ENCODE measurements around the gene KDM4B. TPM values are rescaled to one million over a fixed set of nuclear protein-coding genes. Genes with fewer than 3 reads are reported as not detected.

Gene KDM4B
- 10 to 100 TPM; 17.0 to 27.2 (median 20.3) TPM for total RNA-seq (2021; fragmentation: NEBNext Ultra II Directional; extraction: Animal tissue kit (Norgen Biotek cat#: 25700))
- long read RNA-seq, full-length matches to known transcripts = 1 of 4 reads
- long read RNA-seq, partial matches to known transcripts = 1 of 4 reads
- long read RNA-seq, other reads (novel, unspliced or antisense) = 2 of 4 reads

GRCh38 chr19:4968462-4969291 is at the start of gene KDM4B:
Gene KDM4B, plus strand, starts transcription at chr19:4969113. Its CDS starts 63,778 bp downstream, at chr19:5032891.
- H3K27ac Mint-ChIP-seq = peak within 1 kb of the TSS; percentile 93
- H3K4me3 Mint-ChIP-seq = peak within 1 kb of the TSS; percentile 97
- peak; percentile 100 for DNase-seq
- H3K9me3 Mint-ChIP-seq = no peaks in the 10 kb centered on the region
- TF ChIP-seq CTCF (IDR thresholded peaks at IDR 0.05) = no peak
- H3K36me3 Mint-ChIP-seq (ENCODE audit: low read depth) = peaks cover 2% of the 10 kb centered on the region; the same call in 1 of the 2 replicates
- peaks cover 7% of the 10 kb centered on the region for H3K27me3 Mint-ChIP-seq (ENCODE audit: insufficient read depth)
- H3K4me1 Mint-ChIP-seq (ENCODE audit: low read depth) = peaks cover 51% of the 10 kb centered on the region

GRCh38 chr19:4922530-4923275 is 46.2 kb upstream of the KDM4B start:
- no peak for TF ChIP-seq CTCF (IDR thresholded peaks at IDR 0.05)
- Mint-ChIP-seq H3K27ac (no peak overlapping the region), H3K9me3 (no peaks in the 10 kb centered on the region), H3K4me1 (ENCODE audit: low read depth) (peaks cover 14% of the 10 kb centered on the region), H3K27me3 (ENCODE audit: insufficient read depth) (no peaks in the 10 kb centered on the region; the same call in 1 of the 2 replicates), H3K4me3 (no peak overlapping the region), H3K36me3 (ENCODE audit: low read depth) (peaks cover 10% of the 10 kb centered on the region)
- no peak for DNase-seq

- Mint-ChIP-seq H3K36me3 (ENCODE audit: low read depth) (peaks cover 10% of the 10 kb centered on the region), H3K4me3 (no peak overlapping the region), H3K9me3 (no peaks in the 10 kb centered on the region), H3K27me3 (ENCODE audit: insufficient read depth) (no peaks in the 10 kb centered on the region; the same call in 1 of the 2 replicates), H3K27ac (no peak overlapping the region), H3K4me1 (ENCODE audit: low read depth) (peaks cover 15% of the 10 kb centered on the region)
- no peak for TF ChIP-seq CTCF (IDR thresholded peaks at IDR 0.05)
- no peak for DNase-seq
Measured at GRCh38 chr19:4923276-4923747, 45.6 kb upstream of the KDM4B start.

GRCh38 chr19:4929186-4929585 is 39.7 kb upstream of the KDM4B start:
- peaks cover 15% of the 10 kb centered on the region for H3K4me1 Mint-ChIP-seq (ENCODE audit: low read depth)
- no peak overlapping the region; the same call in 1 of the 2 replicates for H3K27ac Mint-ChIP-seq
- TF ChIP-seq CTCF (IDR thresholded peaks at IDR 0.05) = no peak
- DNase-seq = no peak
- H3K36me3 Mint-ChIP-seq (ENCODE audit: low read depth) = peaks cover 16% of the 10 kb centered on the region
- no peaks in the 10 kb centered on the region for H3K9me3 Mint-ChIP-seq
- H3K4me3 Mint-ChIP-seq = no peak overlapping the region
- no peaks in the 10 kb centered on the region; the same call in 1 of the 2 replicates for H3K27me3 Mint-ChIP-seq (ENCODE audit: insufficient read depth)

GRCh38 chr19:4930664-4931063 is 38.2 kb upstream of the KDM4B start:
- Mint-ChIP-seq H3K9me3 (no peaks in the 10 kb centered on the region), H3K27me3 (ENCODE audit: insufficient read depth) (peaks cover 2% of the 10 kb centered on the region; the same call in 1 of the 2 replicates), H3K4me1 (ENCODE audit: low read depth) (peaks cover 10% of the 10 kb centered on the region), H3K27ac (no peak overlapping the region), H3K4me3 (no peak overlapping the region), H3K36me3 (ENCODE audit: low read depth) (peaks cover 16% of the 10 kb centered on the region)
- no peak for DNase-seq
- TF ChIP-seq CTCF (IDR thresholded peaks at IDR 0.05) = no peak

Measured in HFFc6 (cell line).